Brain pericyte (primary cell): ENCODE measurements around the gene MPV17L2.

Experiments used
- DNase-seq: peaks from one replicate; pipeline ENCODE4 v3.0.0-alpha.2; 2012; ENCODE audit warnings: low read depth, low spot score

Gene MPV17L2

GRCh38 chr19:18218159-18218558 lies 25.1 kb downstream of the MPV17L2 start:
- DNase-seq = no peak

DNA sequence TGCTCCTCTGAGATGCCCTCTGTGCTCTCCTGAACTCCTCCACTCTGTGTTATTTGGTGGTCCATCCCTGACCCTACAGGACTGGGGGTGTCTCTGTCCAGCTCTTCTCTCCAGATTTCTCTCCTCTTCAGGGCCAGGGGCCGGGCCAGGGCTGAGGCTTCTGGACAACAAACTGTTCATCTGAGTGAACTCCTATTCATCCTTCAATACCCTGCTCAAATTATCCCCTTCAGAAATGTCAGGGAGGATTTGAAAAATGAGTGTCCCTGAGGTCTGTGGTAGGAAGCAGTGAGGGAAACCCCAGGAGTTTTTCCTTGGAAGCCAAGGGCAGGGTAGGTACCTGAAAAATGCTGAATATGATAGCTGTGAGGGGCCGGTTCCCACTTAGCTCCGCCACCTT lies 25.6 kb downstream of the MPV17L2 start:
- no peak for DNase-seq

GRCh38 chr19:18219911-18220631 lies 27.1 kb downstream of the MPV17L2 start:
- DNase-seq = no peak

GRCh38 chr19:18220632-18221275 lies 27.7 kb downstream of the MPV17L2 start:
- no peak for DNase-seq

DNA sequence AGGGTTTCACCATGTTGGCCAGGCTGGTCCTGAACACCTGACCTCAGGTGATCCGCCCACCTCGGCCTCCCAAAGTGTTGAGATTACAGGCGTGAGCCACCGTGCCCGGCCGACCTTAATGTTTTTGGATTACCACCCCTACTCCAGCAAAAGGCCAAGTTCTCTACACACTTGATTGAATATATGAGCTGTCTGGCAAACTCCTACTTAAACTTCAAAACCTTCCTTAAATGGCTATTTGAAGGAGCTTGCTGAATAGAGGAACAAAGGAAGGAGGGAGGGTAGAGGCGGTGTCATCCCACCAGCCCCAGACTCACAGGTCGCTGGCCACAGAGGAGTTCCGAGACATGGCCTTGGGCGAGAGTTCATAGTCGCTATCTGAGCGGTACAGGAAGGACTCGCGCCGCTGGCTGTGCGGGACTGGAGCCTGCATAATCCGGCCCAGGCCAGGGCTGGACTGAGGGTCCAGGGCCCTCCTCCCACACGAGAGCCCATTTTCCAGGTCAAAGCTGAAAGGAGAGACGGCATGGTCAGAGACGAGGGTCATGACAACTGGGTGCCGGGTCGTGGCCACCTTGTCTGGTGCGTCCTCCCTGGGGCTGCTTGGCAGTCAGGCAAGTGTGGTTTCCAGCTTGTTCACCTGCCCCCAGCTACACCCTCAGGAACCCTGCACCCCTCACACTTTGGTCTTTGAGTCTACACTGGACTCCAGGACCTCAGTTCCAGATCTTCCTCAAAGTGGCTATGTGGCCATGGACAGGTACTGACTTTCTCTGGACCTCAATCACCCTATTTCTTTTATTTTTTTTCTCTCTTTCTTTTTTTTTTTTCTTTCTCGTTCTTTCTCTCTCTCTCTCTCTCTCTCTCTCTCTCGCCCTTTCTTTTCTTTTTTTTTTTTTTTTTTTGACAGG lies 29.1 kb downstream of the MPV17L2 start:
- no peak for DNase-seq

DNA sequence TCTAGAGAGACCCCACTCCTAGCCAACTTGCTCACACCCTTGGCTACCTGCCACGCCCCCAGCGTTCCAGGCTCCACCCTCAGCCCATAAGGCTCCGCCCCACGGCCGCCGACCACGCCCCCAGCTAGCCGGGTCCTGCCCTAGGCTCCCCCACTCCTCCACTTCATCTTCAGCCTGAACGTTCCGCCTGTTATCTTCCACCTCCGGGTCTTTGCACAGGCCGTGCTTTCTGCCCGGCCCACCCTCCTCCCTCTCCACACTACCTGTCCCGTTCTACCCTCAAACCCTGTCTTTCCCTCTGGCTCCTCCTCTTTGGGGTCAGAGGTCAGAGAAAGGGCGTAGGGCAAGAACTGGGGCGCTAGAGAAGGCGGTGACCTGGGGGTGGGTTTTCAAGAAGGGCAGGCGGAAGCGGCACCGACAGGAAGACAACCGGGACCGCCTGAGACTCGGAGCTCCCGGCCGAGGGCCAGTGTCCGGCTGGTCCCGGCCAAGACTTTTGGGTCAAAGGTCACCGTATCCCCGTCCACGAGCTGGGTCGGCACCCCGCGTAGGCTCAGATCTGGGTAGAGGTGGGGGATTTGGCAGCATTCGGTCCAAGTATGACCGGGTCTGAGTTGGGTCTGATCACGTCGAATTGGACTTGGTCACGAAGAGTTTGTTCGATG lies 31.0 kb downstream of the MPV17L2 start:
- no peak for DNase-seq

DNA sequence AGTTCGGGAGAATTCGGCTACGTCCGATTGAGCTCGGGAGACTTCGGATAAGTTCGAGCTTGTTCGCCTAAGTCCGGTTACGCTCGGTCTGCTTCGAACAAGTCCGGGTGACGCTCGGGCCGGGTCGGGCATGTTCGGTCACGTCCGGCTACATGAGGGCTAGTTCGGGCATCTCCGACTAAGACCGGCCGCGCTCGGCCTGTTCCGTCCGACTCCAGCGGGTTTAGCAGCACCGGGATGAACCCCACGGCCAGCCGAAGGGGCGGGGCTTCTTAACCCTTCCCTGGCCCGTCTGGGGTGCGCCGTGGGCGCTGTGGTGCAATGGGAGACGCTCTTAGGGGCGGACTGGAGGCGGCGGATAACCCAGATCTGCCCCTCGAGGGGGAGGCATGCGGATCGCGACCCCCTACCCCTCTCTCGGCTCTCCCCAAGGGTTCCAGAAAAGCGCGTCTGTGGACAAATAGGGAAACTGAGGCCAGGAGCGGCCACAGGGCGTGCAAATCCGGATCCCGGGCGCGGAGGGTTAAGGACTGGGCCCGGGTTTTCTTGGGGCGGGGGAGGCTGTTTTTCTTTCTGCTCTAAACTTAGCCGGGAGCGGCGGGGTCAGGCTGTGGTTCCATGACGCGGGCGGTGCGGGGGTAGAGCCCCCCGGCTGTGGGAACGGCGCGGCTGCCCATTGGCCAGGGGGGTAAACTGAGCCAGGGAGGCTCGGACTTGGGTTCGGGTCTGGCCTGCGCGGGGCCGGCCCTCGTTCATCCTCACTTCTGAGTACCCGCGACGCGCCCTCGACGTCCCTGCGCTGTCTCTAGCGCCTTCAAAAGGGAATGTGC lies 31.7 kb downstream of the MPV17L2 start:
- peak; percentile 97 for DNase-seq

DNA sequence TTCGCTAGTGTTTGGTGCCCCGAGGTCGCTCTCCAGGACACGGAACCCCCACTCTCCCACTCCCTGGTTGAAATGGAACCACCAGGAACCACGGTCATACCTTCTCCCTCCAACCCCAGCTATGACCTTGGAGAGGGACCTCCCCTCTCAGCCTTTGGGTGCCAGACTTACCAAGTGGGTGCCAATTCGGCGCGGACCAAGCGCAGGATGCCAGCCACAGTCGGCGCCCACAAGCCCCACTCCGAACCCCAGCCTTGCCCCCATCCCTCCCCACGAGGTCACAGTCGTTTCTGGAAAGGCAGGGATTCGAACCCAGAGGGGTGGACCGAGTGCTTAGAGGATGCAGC lies 32.3 kb downstream of the MPV17L2 start:
- no peak for DNase-seq

DNA sequence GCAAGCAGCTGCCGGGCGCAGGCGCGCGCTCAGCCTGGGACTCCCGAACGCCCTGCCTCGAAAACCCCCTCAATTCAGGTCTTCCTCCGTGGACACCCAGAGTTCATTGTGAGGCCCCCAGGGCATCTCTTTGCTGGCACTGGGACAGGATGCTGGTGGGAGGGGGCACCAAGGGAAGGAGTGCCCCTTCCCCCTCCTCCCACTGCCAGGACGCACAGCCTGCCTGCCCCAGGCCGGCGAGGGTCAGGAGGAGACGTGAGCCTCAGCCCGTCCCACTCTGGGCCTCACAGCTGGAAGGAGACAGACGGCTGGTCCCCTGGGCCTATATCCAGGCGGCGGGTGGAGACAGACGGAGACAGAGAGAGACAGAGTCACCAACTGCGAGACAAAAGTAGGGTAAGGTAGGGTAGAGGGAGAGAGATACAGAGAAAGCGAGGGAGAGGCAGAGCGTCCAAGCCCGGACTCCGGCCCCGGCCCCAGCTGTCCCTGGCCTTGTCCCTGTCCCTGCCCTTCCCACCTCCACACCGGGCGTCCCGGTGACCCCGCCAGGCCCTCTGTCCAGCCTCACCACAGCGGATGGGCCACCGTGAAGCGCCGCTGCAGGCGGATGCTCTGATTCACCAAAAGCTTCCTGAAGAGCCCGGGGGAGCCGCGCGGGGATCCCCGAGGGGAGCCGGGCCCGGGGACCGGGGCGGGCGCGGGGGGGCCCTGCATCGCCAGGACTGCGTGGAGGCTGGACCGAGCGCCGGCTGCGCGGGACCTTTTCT lies 32.9 kb downstream of the MPV17L2 start, which contains the start of gene PDE4C:
Gene PDE4C, minus strand, starts transcription at position 737 of the 767 bp plus-strand sequence. Its CDS starts 23 bp downstream, at position 714.
- no peak for DNase-seq

GRCh38 chr19:18226956-18227780 lies 34.1 kb downstream of the MPV17L2 start:
- DNase-seq = no peak

- no peak for DNase-seq
Observed at GRCh38 chr19:18227781-18228271, 34.8 kb downstream of the MPV17L2 start.

DNA sequence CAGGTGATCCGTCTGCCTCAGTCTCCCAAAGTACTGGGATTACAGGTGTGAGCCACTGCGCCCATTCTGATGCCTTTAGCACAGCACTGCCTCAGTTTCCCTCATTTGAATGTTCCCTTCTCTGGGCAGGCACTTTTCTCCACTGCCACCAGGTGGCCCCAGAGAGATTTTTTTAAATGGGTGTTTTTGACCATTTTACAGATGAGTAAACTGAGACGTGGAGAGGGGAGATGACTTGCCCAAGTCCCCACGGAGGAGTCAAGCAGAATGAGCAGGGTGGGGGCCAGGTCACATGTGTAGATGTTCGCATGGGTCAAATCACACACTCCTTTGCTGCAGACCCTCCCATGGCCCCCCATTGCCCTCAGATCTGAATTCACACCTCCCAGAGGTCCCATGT lies 36.5 kb downstream of the MPV17L2 start:
- DNase-seq = no peak

DNA sequence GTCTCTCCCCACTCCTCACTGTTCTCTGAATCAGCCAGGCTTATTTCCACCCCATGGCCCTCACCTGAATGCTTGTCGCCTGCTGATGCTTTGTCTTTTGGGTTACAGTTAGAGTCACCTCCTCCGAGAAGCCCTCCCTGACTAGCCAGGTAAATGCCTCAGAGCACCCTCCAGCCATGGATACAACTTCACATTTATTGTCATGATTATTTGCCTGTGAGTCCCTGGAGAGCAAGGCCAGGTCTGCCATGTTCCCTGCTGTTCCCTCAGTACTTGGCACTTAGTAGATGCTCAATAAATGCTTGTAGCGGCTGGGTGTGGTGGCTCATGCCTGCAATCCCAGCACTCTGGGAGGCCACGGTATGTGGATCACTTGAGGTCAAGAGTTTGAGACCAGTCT lies 36.9 kb downstream of the MPV17L2 start:
- no peak for DNase-seq

DNA sequence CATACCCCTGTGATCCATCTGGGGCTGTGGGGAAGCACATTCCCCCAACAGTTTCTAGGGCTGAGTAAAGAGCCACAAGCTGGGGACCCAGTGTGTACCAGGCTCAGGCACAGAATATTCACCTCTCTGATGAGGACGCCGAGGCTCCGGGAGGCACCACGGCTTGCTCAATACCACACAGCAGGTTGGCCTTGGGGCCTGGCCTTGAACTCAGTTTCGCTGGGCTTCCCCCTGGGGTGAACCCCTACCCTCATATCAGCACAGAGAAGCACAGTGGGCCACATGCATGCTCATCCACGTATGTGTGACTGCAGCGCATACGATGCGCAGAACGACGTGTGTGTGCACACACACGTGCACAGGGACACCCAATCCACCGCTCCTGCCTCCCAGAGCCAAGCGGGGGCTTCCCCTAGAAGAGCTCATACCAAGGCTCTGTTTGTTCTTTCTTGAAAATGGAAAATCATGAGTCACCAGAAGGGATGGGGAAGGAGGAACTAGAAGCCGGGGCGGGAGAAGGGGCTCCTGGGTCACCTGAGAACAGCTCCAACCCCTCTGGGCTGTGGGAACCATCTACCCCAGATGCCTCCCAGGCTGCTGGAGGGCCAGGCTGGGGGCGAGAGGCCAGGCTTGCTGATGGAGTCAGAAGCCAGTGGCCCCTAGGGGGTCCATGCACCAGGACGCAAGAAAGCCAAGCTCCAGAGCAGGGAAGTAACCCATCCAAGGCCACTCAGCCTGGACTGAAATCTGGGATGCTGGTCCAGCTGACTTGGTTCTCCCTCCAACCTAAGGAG lies 38.1 kb downstream of the MPV17L2 start:
- no peak for DNase-seq

DNA sequence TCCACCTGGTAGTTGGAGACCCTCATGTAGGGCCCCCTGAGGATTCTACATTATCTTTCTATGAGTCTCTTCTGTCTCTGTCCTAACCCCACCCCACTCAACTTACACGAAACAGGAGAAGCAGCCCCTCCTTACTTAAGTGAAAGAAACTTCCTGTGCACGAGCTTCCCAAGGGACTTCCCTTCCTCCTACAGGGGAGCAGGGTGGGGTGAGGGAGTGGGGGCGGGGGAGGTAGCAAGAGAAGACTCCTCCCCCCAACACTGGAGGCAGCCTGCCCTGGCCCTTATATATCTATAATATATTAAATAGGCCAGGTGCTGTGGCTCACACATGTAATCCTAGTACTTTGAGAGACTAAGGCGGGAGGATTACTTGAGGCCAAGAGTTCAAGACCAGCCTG lies 38.8 kb downstream of the MPV17L2 start:
- DNase-seq = no peak

GRCh38 chr19:18232540-18233223 lies 39.7 kb downstream of the MPV17L2 start:
- DNase-seq = no peak

DNA sequence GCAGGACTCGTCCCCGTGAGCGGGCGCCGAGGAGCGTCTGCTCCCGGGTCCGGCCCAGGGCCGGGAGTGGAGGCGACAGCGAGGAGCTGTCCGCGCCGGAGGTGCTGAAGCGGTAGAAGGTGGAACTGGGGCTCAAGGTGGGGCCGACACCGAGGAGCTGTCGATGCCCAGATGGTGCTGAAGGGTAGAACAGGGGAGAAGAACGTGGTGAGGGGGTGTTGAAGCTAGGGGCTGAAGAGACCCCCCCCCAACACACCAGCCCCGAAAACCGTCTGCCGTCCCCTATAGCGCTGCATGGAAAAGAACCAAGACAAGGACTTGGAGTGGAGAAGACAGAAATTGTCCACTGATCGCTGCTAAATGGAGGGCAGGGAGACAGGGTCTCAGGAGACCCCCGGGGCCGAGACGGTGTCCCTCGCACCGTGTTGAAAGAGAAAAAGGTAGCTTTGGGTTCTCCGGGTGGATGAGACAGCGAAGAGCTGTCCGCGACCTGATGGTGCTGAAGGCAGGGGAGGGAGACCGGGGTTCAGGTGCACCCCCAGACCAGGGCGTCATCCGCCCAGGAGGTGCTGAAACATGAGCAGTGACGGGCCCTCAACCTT lies 40.3 kb downstream of the MPV17L2 start:
- DNase-seq = no peak
